SK-N-MC (cell line): ENCODE results near the gene ZNF322.

Source experiments
- DNase-seq: peaks from one replicate; pipeline ENCODE4 v3.0.0-alpha.2; 2011; ENCODE audit warnings: low read depth, low spot score
- H3K27ac ChIP-seq: fragments of 200-600 bp; sonication (generic); 2 replicates; pipeline ENCODE4 v1.5.1; 2016; ENCODE audit warnings: mixed run types
- H3K36me3 ChIP-seq: fragments of 200-600 bp; sonication (generic); 2 replicates; pipeline ENCODE4 v1.6.1; 2017; ENCODE audit warnings: antibody characterized with exemption, low read length, mixed read lengths; ENCODE audit not compliant: insufficient read depth
- H3K4me3 ChIP-seq: fragments of 200-600 bp; sonication (generic); 2 replicates; pipeline ENCODE4 v1.5.1; 2016
- H3K9ac ChIP-seq: fragments of 200-600 bp; sonication (generic); 2 replicates; pipeline ENCODE4 v1.8.0; 2017; ENCODE audit warnings: mixed run types, mixed read lengths; ENCODE audit not compliant: insufficient read length
- H3K9me3 ChIP-seq: fragments of 200-600 bp; sonication (generic); 2 replicates; pipeline ENCODE4 v1.6.1; 2017; ENCODE audit warnings: low read depth, mild to moderate bottlenecking, antibody characterized with exemption, low read length, moderate library complexity, mixed read lengths
- EZH2 ChIP-seq: fragments of 200-600 bp; sonication (generic); IDR thresholded peaks from one replicate; pipeline ENCODE4 v1.6.1; 2017; ENCODE audit warnings: antibody characterized with exemption
- FOXP2 ChIP-seq: optimal IDR thresholded peaks from 2 replicates; pipeline ENCODE3; 2011; ENCODE audit warnings: mild to moderate bottlenecking, moderate library complexity; ENCODE audit not compliant: insufficient read depth; ENCODE audit errors: extremely low read length, control extremely low read depth
- POLR2AphosphoS5 ChIP-seq: IDR thresholded peaks from 2 replicates; pipeline ENCODE4 v1.6.1; 2012; ENCODE audit warnings: mild to moderate bottlenecking, low read depth, low read length, borderline replicate concordance

ZNF322 gene

GRCh38 chr6:26595669-26596269 lies 63.8 kb downstream of the ZNF322 start:
- Histone ChIP-seq H3K4me3 (peak overlapping the region; percentile 95), H3K36me3 (peaks cover 24% of the 10 kb centered on the region), H3K9me3 (no peaks in the 10 kb centered on the region), H3K9ac (peak overlapping the region; percentile 93), H3K27ac (peak overlapping the region; percentile 88)
- DNase-seq = peak; percentile 70
- no peak for TF ChIP-seq FOXP2
- TF ChIP-seq POLR2AphosphoS5 = peak; percentile 28; the same call in 1 of the 2 replicates

GRCh38 chr6:26594730-26595632 lies 64.6 kb downstream of the ZNF322 start:
- peak overlapping the region; percentile 95 for H3K4me3 ChIP-seq
- DNase-seq = no peak
- H3K9ac ChIP-seq = peak overlapping the region; percentile 93
- peaks cover 20% of the 10 kb centered on the region for H3K36me3 ChIP-seq
- no peak for TF ChIP-seq EZH2
- no peak for TF ChIP-seq POLR2AphosphoS5
- TF ChIP-seq FOXP2 = no peak
- no peaks in the 10 kb centered on the region for H3K9me3 ChIP-seq
- H3K27ac ChIP-seq = peak overlapping the region; percentile 88

- no peak overlapping the region for H3K4me3 ChIP-seq
- TF ChIP-seq EZH2 (no peak), FOXP2 (no peak), POLR2AphosphoS5 (no peak)
- no peaks in the 10 kb centered on the region for H3K9me3 ChIP-seq
- no peak for DNase-seq
- H3K27ac ChIP-seq = no peak overlapping the region
- no peak overlapping the region for H3K9ac ChIP-seq
- peaks cover 12% of the 10 kb centered on the region for H3K36me3 ChIP-seq
Observed at GRCh38 chr6:26594131-26594498, 65.4 kb downstream of the ZNF322 start.

GRCh38 chr6:26593278-26594130 lies 66.0 kb downstream of the ZNF322 start:
- H3K9ac ChIP-seq = no peak overlapping the region

GRCh38 chr6:26592649-26593048 lies 66.9 kb downstream of the ZNF322 start:
- Histone ChIP-seq H3K4me3 (no peak overlapping the region), H3K27ac (no peak overlapping the region), H3K36me3 (no peaks in the 10 kb centered on the region; the same call in 1 of the 2 replicates), H3K9me3 (no peaks in the 10 kb centered on the region), H3K9ac (no peak overlapping the region)
- DNase-seq = no peak
- TF ChIP-seq POLR2AphosphoS5 (no peak), EZH2 (no peak), FOXP2 (no peak)

More at GRCh38 chr6:26593278-26594130, 66.0 kb downstream of the ZNF322 start:
- Histone ChIP-seq H3K9me3 (no peaks in the 10 kb centered on the region), H3K27ac (no peak overlapping the region), H3K4me3 (no peak overlapping the region), H3K36me3 (peaks cover 6% of the 10 kb centered on the region)
- TF ChIP-seq POLR2AphosphoS5 (no peak), EZH2 (no peak), FOXP2 (no peak)
- DNase-seq = no peak

GRCh38 chr6:26588965-26589364 lies 70.6 kb downstream of the ZNF322 start:
- DNase-seq = no peak
- Histone ChIP-seq H3K36me3 (no peaks in the 10 kb centered on the region), H3K27ac (no peak overlapping the region), H3K9ac (no peak overlapping the region), H3K4me3 (no peak overlapping the region), H3K9me3 (no peaks in the 10 kb centered on the region)
- TF ChIP-seq FOXP2 (no peak), POLR2AphosphoS5 (no peak), EZH2 (no peak)
